ENCODE data around the gene PI4KB.
"Not testable (repeated sequence)": the region's sequence is repeated elsewhere in the genome, so short reads cannot be mapped to it uniquely, and the experiment has no call there.

The PI4KB gene

DNA sequence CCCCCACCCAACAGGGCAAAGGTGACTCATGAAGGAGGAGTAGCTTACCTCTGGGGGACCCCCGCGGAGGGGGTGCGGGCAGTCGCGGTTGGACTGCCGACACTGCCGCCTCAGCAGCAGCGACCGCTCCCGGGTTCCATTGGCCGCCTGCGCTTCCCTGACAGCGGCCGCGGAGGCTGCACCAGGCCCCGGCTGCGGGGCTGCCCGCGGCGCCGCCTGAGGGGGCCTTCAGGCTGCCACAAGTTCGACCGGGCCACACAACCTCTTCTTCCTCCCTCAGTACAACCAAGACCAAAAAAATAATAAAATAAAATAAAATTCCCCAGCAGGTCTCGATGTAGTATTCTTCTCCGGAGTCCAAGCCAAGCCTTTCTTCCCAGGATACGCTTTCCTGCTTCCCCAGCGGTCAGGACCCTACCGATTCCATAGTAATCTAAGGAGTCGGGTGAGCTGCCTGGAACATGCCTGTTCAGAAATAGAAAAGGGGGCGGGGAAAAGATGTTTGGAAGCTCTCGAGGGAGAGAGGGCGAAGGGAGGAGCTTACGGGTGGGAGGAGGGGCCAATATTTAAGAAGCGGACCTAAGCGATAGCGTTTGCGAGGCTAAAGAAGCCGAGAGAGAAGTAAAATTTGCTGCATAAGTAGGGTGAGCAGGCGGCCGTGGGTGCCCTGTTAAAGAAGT lies at the start of gene PI4KB:
TSS of gene PI4KB (minus strand) at position 194 of the 680 bp plus-strand sequence. CDS start 10,935 bp downstream, outside the sequence.
- DNase-seq = peak; percentile 89

DNA sequence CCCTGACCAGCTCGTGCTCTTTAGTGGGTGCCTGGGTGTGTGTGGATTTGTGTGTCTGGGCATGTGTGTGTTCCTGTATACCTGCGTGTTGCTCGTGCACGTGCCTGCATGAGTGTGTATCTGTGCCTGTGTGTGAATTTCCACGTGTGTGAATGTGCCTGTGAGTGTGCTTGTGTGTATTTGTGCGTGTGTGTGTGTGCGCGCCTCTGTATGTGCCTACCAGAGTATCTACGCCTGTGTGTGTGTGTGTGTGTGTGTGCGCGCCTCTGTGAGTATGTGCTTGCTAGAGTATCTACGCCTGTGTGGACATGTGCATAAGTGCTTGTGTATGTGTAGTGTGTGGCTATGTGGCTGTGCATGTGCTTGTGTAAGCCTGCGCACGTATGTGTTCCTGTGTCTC lies 46.0 kb upstream of the PI4KB start:
- no peak for DNase-seq

- DNase-seq = no peak
Observed at GRCh38 chr1:151372058-151372934, 45.1 kb upstream of the PI4KB start, which contains the start of gene SELENBP1. Gene SELENBP1 (minus strand): TSS chr1:151372705. CDS start chr1:151372641, 64 bp downstream.

- DNase-seq = no peak
Observed at GRCh38 chr1:151371370-151372057, 44.3 kb upstream of the PI4KB start.

- no peak for DNase-seq
Observed at GRCh38 chr1:151370211-151370911, 43.1 kb upstream of the PI4KB start.

GRCh38 chr1:151369621-151370048 lies 42.4 kb upstream of the PI4KB start:
- DNase-seq = no peak

DNA sequence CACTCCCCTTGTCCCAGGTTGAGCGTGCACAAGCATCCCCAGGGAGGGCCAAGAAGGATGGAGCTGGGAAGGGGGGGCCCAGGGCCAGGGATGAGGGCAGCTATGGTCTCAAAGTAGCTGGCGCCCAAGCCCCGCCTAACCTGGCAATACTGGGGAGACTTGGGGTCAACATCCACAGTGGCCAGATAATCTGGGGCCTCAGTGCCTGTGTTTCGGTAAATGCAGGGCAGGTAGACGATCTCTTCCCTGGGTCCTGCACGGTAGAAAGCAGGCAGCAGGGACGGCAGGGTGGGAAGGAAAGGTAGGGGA lies 42.0 kb upstream of the PI4KB start:
- DNase-seq = no peak

DNA sequence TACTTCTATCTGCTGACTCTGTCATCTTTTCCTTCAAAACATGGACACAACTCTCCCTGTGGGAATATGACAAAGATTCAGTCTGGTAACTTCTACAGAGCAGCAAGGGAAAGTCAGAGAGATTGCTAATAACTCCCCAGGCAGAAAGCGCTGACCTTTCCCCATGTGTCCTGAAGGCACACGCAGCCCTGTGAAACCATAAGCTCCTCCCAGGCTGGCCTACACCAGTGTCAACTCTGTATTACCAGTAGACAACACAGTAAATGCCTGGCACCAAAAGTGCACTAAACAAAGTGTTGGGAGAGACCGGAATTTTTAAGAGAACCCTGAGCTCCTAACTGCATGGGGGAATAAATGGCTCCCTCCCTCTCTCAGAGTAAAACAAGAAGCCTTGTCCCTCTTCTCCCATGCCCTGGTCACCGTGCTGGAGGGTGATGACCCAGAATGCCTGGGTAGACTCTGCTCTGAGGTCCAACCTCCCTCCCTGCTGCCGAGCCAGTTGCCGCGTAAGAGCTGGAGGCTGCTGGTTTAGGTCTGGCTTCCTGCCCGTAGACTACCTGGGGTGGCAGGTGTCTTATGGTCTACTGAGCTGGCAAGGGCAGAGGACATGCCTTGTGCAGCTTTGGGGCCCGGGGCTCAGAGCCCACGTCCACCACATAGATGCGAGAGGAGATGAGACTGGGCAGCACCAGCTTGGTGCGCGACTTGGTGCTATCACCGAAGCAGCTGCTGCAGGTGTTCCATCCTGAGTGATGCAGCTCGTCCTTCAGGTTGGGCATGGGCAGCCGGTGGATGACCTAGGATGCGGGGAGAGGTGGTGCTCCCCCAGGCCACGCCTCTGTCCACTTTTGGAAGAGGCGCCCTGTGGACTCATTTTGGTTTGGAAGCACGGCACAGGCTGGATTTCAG lies 41.4 kb upstream of the PI4KB start:
- DNase-seq = no peak

GRCh38 chr1:151367658-151368392 lies 40.6 kb upstream of the PI4KB start:
- DNase-seq = no peak

DNA sequence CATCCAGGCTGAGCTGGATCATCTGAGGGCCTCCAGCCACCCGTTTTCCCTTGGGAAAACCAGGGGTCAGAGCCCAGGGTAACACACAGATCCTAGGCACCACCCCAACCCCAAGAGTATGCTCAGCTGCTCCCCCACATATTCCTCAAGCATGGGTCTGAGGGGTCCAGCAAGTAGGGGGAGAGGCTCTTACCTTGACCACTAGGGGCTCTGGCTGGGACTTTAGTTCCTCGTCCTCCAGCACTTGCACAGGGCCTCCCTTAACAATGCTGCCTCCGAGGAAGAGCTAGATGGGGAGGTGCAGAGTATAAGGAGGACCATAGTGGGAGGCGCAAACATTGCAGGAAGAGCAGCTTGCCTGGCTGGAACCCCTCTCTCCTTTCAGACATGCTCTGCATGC lies 37.8 kb upstream of the PI4KB start:
- DNase-seq = no peak

DNA sequence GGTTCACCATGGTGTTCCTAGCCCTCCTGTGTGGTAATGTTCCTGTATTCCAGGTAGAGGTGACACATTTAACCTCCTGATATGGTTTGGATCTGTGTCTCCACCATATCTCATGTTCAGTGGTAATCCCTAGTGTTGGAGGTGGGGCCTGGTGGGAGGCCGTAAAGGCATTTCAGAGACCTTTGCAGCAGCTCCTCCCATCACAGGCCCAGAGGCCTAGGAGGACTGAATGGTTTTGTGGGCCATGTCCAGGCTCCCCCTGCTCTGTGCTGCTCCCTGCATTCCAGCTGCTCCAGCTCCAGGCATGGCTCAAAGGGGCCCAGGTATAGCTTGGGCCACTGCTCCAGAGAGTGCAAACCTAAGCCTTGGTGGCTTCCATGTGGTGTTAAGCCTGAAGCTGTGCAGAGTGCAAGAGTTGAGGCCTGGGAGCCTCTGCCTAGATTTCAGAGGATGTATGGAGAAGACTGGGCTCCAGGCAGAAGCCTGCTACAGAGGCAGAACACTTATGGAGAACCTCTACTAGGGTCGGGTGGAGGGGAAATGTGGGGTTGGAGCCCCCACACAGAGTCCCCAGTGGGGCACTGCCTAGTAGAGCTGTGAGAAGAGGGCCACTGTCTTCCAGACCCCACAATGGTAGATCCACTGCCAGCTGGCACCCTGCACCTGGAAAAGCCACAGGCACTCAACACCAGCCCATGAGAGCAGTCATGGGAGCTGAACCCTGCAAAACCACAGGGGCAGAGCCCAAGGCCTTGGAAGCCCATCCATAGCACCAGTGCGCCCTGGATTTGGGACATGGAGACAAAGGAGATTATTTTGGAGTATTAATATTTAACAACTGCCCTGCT lies 35.3 kb upstream of the PI4KB start:
- no peak for DNase-seq

- no peak for DNase-seq
Observed at GRCh38 chr1:151361883-151362282, 34.7 kb upstream of the PI4KB start.

GRCh38 chr1:151356696-151357095 lies 29.5 kb upstream of the PI4KB start:
- no peak for DNase-seq

- no peak for DNase-seq
Observed at GRCh38 chr1:151352021-151352718, 25.0 kb upstream of the PI4KB start.

GRCh38 chr1:151350323-151350722 lies 23.1 kb upstream of the PI4KB start:
- DNase-seq = not testable (repeated sequence)

- no peak for DNase-seq
Observed at GRCh38 chr1:151347523-151348246, 20.5 kb upstream of the PI4KB start.

GRCh38 chr1:151346769-151347522 lies 19.7 kb upstream of the PI4KB start, which contains the start of gene RFX5:
Gene RFX5 (minus strand): TSS chr1:151347252. CDS start chr1:151346320, 932 bp downstream.
- peak; percentile 96 for DNase-seq
